ENCODE data around the gene ZNF157.
"Not testable (repeated sequence)": the region's sequence is repeated elsewhere in the genome, so short reads cannot be mapped to it uniquely, and the experiment has no call there.

ZNF157 gene

DNA sequence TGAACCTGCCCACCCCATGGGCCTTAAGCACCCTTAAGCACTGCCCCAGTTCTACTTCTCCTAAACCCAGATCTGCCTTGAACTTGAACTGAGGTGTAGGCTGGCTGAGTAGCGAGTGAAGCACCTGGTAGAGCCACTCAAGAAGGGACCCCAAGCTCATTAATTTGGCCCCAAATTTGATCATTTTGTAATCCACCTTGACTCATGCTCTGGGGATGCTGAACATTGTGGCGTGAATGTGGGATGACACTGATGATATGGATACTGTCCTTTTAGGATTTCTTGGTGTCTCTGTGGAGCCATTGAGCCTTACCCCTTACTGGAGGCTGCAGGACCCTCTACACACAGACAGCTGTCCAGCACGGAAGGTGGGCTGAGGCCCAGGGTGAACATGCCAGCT lies at the start of gene ZNF157:
TSS of gene ZNF157 (plus strand) at position 301 of the 400 bp plus-strand sequence. CDS start at position 392, 91 bp downstream.
- DNase-seq: no peak

- no peak for DNase-seq
Observed at GRCh38 chrX:47321386-47321785, 49.0 kb upstream of the ZNF157 start.

- DNase-seq: no peak
Observed at GRCh38 chrX:47321823-47322371, 48.5 kb upstream of the ZNF157 start.

DNA sequence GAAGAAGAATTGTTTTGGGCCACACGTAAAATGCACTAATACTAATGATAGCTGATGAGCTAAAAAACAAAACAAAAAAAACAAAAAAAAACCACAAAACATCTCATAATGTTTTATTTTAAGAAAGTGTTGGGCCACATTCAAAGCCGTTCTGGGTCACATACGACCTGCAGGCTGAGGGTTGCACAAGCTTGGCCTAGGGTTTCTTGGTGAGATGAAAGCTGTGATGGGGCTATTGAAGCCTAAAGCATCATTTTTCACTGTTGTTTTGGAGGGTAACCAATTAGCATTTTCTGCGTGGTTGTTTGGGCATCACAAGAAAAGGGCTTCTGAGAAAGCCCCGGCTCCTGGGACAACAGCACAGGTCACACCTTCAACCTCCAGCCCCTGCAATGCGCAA lies 42.5 kb upstream of the ZNF157 start:
- no peak for DNase-seq

GRCh38 chrX:47332729-47333128 lies 37.6 kb upstream of the ZNF157 start:
- DNase-seq: not testable (repeated sequence)

GRCh38 chrX:47351706-47352105 lies 18.7 kb upstream of the ZNF157 start:
- no peak for DNase-seq

GRCh38 chrX:47358387-47359065 lies 11.9 kb upstream of the ZNF157 start:
- peak in 1 of 2 experiments; percentile 19 for DNase-seq

- no peak for DNase-seq
Observed at GRCh38 chrX:47360423-47361179, 9.8 kb upstream of the ZNF157 start.

GRCh38 chrX:47361538-47362511 lies 8.6 kb upstream of the ZNF157 start:
- no peak for DNase-seq

DNA sequence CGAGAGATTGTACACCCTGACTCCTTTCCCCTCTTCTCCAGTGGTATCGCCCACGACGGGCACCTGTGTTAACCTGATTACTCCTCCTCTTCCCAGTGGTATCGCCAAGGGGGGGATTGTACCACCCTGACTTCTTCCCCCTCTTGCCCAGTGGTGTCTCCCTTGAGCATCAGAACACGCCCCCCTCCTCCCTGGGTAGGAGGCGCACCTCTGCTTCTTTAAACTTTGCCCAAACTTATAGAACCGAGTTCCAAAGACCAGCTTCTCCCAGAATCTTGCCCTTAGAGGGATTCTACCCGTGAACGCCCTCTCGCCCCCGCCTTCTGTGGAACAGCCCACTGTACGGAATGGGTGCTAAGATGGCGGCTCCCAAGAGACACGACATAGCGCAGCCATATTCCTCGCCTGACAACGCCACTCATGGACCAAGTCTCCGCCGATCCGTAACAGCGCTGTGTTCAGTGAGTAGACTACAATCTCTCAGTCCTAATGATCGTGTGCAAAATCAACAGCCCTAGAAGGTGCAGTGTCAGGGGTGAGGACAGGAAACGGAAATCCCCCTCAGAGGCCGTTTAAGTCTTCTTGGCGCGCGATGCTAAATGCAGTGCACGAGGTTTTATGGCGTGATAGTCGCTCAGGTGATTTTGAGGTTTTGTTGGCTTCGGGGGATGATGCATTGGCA lies 4.2 kb upstream of the ZNF157 start:
- DNase-seq: peak; percentile 63 to 69

GRCh38 chrX:47373198-47373597 lies 2.8 kb downstream of the ZNF157 start:
- DNase-seq: no peak

DNA sequence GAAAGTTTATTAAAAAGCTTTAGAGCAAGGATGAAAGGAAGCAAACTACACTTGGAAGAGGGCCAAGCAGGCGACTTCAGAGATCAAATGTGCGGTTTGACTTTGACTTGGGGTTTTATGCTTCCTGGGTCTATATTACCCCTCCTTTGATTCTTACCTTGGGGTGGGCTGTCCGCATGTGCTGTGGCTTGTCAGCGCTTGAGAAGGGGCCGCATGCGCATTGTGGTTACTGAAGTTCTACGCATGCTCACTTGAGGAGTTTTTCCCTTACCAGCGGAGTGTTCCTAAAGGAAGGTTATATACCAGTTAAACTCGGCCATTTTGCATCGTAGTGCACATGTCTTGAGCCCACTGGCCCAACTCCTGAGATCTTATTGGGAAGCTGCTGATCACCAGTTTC lies 9.9 kb downstream of the ZNF157 start:
- DNase-seq: peak; percentile 53 to 58

DNA sequence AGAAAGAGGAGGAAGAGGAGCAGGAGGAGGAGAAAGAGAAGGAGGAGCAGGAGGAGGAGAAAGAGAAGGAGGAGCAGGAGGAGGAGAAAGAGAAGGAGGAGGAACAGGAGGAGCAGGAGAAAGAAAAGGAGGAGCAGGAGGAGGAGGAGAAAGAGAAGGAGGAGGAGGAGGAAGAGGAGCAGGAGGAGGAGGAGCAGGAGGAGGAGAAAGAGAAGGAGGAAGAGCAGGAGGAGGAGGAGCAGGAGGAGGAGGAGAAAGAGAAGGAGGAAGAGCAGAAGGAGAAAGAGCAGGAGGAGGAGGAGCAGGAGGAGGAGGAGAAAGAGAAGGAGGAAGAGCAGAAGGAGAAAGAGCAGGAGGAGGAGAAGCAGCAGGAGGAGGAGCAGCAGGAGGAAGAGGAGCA lies 10.5 kb downstream of the ZNF157 start:
- not testable (repeated sequence) for DNase-seq

- peak; percentile 44 to 69 for DNase-seq
Observed at GRCh38 chrX:47384502-47384901, 14.1 kb downstream of the ZNF157 start.

DNA sequence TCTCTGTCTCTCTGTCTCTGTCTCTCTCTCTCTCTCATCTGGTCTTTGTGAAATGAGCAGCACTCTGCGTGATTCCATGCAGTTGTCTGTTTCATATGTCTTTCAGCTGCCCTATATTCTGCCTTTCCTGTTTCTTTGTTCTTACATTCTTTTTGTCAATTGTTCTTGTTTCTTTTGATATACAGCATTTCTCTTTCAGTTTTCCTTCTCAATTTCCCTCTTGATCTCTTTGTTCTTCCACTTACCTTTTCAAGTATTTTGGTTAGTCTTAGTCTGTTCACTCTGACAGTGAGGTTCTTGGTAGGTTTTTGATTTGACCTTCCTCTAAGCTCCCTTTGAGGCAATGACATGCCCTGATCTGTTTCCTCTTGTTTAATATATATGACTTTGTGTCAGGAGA lies 20.4 kb downstream of the ZNF157 start:
- DNase-seq: no peak

DNA sequence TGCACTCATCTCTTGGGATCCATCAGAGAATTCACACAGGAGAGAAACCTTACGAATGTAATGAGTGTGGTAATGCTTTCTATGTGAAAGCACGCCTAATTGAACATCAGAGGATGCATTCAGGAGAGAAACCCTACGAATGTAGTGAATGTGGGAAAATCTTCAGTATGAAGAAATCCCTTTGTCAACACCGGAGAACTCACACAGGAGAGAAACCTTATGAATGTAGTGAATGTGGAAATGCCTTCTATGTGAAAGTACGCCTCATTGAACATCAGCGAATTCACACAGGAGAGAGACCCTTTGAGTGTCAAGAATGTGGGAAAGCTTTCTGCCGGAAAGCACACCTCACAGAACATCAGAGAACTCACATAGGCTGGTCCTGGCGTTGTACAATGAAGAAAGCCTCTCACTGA lies 42.8 kb downstream of the ZNF157 start:
- no peak for DNase-seq

- no peak for DNase-seq
Observed at GRCh38 chrX:47420265-47420664, 49.9 kb downstream of the ZNF157 start.

DNA sequence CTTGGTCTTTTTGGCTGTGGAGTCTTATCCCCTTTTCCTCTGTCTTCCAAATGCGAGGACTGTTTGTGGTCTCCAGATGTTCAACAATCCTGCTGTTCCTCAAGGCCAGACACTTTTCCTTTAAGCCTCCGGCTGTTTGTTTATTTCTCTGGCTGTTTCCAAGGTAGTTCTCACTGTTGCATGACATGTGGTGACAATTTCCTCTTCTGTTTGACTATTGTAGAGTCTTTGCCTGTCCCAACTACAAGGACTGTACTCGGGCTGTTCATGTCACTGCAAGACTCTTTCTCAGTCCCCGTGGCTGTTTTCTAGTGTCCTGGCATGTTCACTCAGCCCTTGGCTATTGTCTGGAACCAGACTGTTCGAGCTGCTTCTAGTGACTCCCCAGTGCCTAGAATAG lies 50.6 kb downstream of the ZNF157 start:
- no peak for DNase-seq

DNA sequence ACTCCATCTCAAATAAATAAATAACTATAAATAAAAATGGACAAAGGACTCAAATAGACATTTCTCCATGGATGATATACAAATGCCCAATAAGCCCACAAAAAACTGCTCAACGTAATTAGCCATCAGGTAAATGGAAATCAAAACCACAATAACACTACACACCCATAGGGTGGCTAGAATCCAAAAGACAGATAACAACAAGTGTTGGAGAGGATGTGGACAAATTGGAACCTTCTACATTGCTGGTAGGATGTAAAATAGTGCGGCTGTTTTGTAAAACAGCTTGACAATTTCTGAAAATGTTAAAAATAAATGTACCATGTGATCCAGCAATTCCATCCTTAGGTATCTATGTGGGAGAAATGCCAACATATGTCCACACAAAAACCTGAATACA lies 52.1 kb downstream of the ZNF157 start:
- no peak for DNase-seq

- no peak for DNase-seq
Observed at GRCh38 chrX:47430925-47431324, 60.5 kb downstream of the ZNF157 start.

DNA sequence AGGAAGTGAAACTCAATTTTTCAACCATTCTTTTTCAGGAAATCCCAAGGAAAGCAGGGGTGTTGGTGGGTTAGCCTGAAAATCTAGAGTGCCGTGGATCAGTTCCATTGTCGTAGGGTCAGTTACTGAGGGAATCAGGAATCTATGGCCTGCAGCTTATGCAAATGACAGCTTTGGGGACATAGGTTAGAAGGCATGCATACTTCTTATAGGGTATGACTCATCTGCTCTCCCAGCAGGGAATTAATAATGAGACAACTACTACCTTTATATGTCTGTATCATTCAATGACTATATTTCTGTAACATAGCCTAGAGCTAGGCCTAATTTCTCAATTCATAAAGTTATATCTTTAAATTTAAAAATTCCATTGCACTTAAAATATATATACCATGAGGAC lies 76.1 kb downstream of the ZNF157 start:
- no peak for DNase-seq

- no peak for DNase-seq
Observed at GRCh38 chrX:47446971-47447370, 76.6 kb downstream of the ZNF157 start.
